H1 (cell line): Measurements from ENCODE around the gene CMTM2. TPM values are rescaled to one million over a fixed set of nuclear protein-coding genes. Genes with fewer than 3 reads are reported as not detected.

Source experiments
- CTCF ChIA-PET: fragments of 300-600 bp; sonication (Branson Sonifier 250); formaldehyde crosslinking; loops from one replicate; lab custom pipeline; 2021; ENCODE audit not compliant: partially characterized antibody; lab: Charles Lee
- POLR2A ChIA-PET: fragments of 300-600 bp; sonication (Branson Sonifier 250); formaldehyde crosslinking; loops from one replicate; lab custom pipeline; 2021; ENCODE audit warnings: inconsistent platforms; ENCODE audit not compliant: partially characterized antibody; lab: Charles Lee
- DNase-seq, 2 experiments: peaks; one replicate each; pipeline versions ENCODE4 v3.0.0 to v3.0.0-alpha.2; 2010 to 2022; ENCODE audit warnings: low spot score in 2 of 2, low read depth in 1 of 2, mixed read lengths in 1 of 2
- FAIRE-seq: peaks from 2 replicates; lab custom pipeline; 2011; peaks lifted over from hg19 to GRCh38; lab: Jason Lieb, UNC
- H2AFZ ChIP-seq: 2 replicates; pipeline ENCODE4 v1.8.1; 2012; ENCODE audit warnings: low read length, inconsistent platforms
- H2AK5ac ChIP-seq: 2 replicates; pipeline ENCODE4 v1.6.1; 2013; ENCODE audit warnings: low read depth, low read length
- H2BK120ac ChIP-seq: replicated peaks from 2 replicates; pipeline ENCODE3; 2013; ENCODE audit warnings: low read depth, low read length, inconsistent platforms
- H2BK12ac ChIP-seq: 2 replicates; pipeline ENCODE4 v1.6.1; 2013; ENCODE audit warnings: low read depth, low read length
- H2BK15ac ChIP-seq: 2 replicates; pipeline ENCODE4 v1.6.1; 2013; ENCODE audit warnings: low read length
- H2BK20ac ChIP-seq: 2 replicates; pipeline ENCODE4 v1.6.1; 2013; ENCODE audit warnings: low read length
- H2BK5ac ChIP-seq: 2 replicates; pipeline ENCODE4 v1.6.1; 2013; ENCODE audit warnings: low read depth, low read length
- H3K14ac ChIP-seq: 2 replicates; pipeline ENCODE4 v1.6.1; 2013; ENCODE audit warnings: inconsistent platforms; ENCODE audit not compliant: insufficient read length
- H3K18ac ChIP-seq: 2 replicates; pipeline ENCODE4 v1.6.1; 2013; ENCODE audit warnings: low read length; ENCODE audit errors: extremely low read depth
- H3K23ac ChIP-seq: 2 replicates; pipeline ENCODE4 v1.6.1; 2013; ENCODE audit warnings: inconsistent platforms; ENCODE audit not compliant: insufficient read length
- H3K23me2 ChIP-seq: 2 replicates; pipeline ENCODE4 v1.6.1; 2013; ENCODE audit warnings: low read depth, low read length
- H3K27ac ChIP-seq: 2 replicates; pipeline ENCODE4 v1.6.1; 2011; ENCODE audit warnings: low read depth, low read length, inconsistent platforms
- H3K27me3 ChIP-seq, 4 experiments: replicated peaks in 1 of 4; 1 replicate in 1 of 4; 2 replicates in 3 of 4; pipeline versions ENCODE4 v1.6.1 to v1.8.1; 2011 to 2013; ENCODE audit warnings: low read length in 3 of 4, mild to moderate bottlenecking in 3 of 4, inconsistent platforms in 2 of 4, mixed read lengths in 2 of 4, moderate library complexity in 1 of 4; ENCODE audit not compliant: control insufficient read depth in 3 of 4, insufficient read depth in 3 of 4; ENCODE audit errors: extremely low read depth in 1 of 4
- H3K36me3 ChIP-seq, 4 experiments: 2 replicates each; pipeline versions ENCODE4 v1.6.1 to v1.8.1; 2011 to 2013; ENCODE audit warnings: mild to moderate bottlenecking in 4 of 4, low read length in 3 of 4, moderate library complexity in 2 of 4, control low read depth in 1 of 4, inconsistent platforms in 1 of 4; ENCODE audit not compliant: insufficient read depth in 4 of 4, control insufficient read depth in 2 of 4
- H3K4ac ChIP-seq: replicated peaks from 2 replicates; pipeline ENCODE3; 2013; ENCODE audit warnings: low read length, low read depth, mixed read lengths, inconsistent platforms; ENCODE audit not compliant: insufficient read length
- H3K4me1 ChIP-seq, 4 experiments: replicated peaks in 1 of 4; 1 replicate in 1 of 4; 2 replicates in 3 of 4; pipeline versions ENCODE4 v1.6.1 to v1.8.1; 2011 to 2013; ENCODE audit warnings: low read length in 3 of 4, inconsistent platforms in 2 of 4, mixed read lengths in 1 of 4; ENCODE audit not compliant: insufficient read depth in 4 of 4, control insufficient read depth in 3 of 4
- H3K4me2 ChIP-seq, 2 experiments: 2 replicates each; pipeline versions ENCODE4 v1.6.1 to v1.8.1; 2011 to 2013; ENCODE audit warnings: low read depth in 2 of 2, low read length in 2 of 2, control low read depth in 1 of 2, inconsistent platforms in 1 of 2, mild to moderate bottlenecking in 1 of 2; ENCODE audit not compliant: insufficient read depth in 1 of 2
- H3K4me3 ChIP-seq, 4 experiments: fragments of 200-600, 300-600 bp in 1 of 4; sonication (generic), shearing (Covaris generic), sonication (Bioruptor Twin) in 1 of 4; 2 replicates each; pipeline versions ENCODE4 v1.5.1 to v1.8.1; 2011 to 2016; ENCODE audit warnings: low read length in 4 of 4, low read depth in 3 of 4, control low read depth in 2 of 4, inconsistent platforms in 2 of 4, mild to moderate bottlenecking in 2 of 4, mixed read lengths in 1 of 4, moderate library complexity in 1 of 4; ENCODE audit not compliant: insufficient read depth in 2 of 4; ENCODE audit errors: extremely low read depth in 1 of 4
- H3K56ac ChIP-seq: replicated peaks from 2 replicates; pipeline ENCODE3; 2013; ENCODE audit warnings: low read depth, mild to moderate bottlenecking, mixed read lengths, low read length, inconsistent platforms; ENCODE audit not compliant: insufficient read length
- H3K79me1 ChIP-seq: 2 replicates; pipeline ENCODE4 v1.6.1; 2013; ENCODE audit warnings: low read depth, low read length, control low read depth
- H3K79me2 ChIP-seq, 2 experiments: 2 replicates each; pipeline versions ENCODE4 v1.6.1 to v1.8.1; 2012 to 2013; ENCODE audit warnings: low read length in 2 of 2, mild to moderate bottlenecking in 2 of 2, inconsistent platforms in 1 of 2; ENCODE audit not compliant: insufficient read depth in 2 of 2, control insufficient read depth in 1 of 2
- H3K9ac ChIP-seq, 4 experiments: replicated peaks in 1 of 4; 1 replicate in 1 of 4; 2 replicates in 3 of 4; pipeline versions ENCODE4 v1.6.1 to v1.8.1; 2011 to 2013; ENCODE audit warnings: low read depth in 3 of 4, low read length in 3 of 4, control low read depth in 2 of 4, mild to moderate bottlenecking in 2 of 4, moderate library complexity in 2 of 4, inconsistent platforms in 1 of 4; ENCODE audit errors: extremely low read depth in 1 of 4
- H3K9me3 ChIP-seq, 2 experiments: 2 replicates each; pipeline versions ENCODE4 v1.6.1 to v1.8.1; 2012 to 2013; ENCODE audit warnings: mild to moderate bottlenecking in 2 of 2, moderate library complexity in 2 of 2, control low read depth in 1 of 2, inconsistent platforms in 1 of 2, low read depth in 1 of 2, low read length in 1 of 2, mixed read lengths in 1 of 2; ENCODE audit not compliant: insufficient read depth in 2 of 2
- H4K20me1 ChIP-seq, 2 experiments: replicated peaks in 1 of 2; 2 replicates each; pipeline versions ENCODE3 to v1.8.1; 2011 to 2013; ENCODE audit warnings: inconsistent platforms in 2 of 2, low read length in 2 of 2, mild to moderate bottlenecking in 1 of 2; ENCODE audit not compliant: insufficient read depth in 2 of 2, control insufficient read depth in 1 of 2
- H4K5ac ChIP-seq: 2 replicates; pipeline ENCODE4 v1.6.1; 2013; ENCODE audit warnings: low read length, low read depth, mixed read lengths, inconsistent platforms; ENCODE audit not compliant: insufficient read length
- H4K8ac ChIP-seq: 2 replicates; pipeline ENCODE4 v1.8.0; 2013; ENCODE audit warnings: mild to moderate bottlenecking, moderate library complexity, low read length, inconsistent platforms; ENCODE audit not compliant: insufficient read depth; ENCODE audit errors: extremely low read depth
- H4K91ac ChIP-seq: replicated peaks from 2 replicates; pipeline ENCODE3; 2013; ENCODE audit warnings: low read length, mixed read lengths, inconsistent platforms; ENCODE audit not compliant: insufficient read length
- WGBS, 2 experiments: shearing (Covaris generic) in 1 of 2; methylation state at CpG; one replicate each; pipeline versions ENCODE4 v1.1.6 to v1.1.7; 2013 to 2015; ENCODE audit warnings: low lambda C conversion rate in 2 of 2, mixed read lengths in 2 of 2, inconsistent platforms in 1 of 2, low coverage in 1 of 2, missing lambda C conversion rate in 1 of 2; ENCODE audit not compliant: insufficient replicate concordance in 2 of 2, insufficient coverage in 1 of 2, insufficient read length in 1 of 2; ENCODE audit errors: extremely low coverage in 1 of 2, missing lambda C conversion rate in 1 of 2; 5-methylcytosine and 5-hydroxymethylcytosine counted together
- polyA plus RNA-seq, 7 experiments: library from polyadenylated mRNA; depleted of rRNA in 3 of 7; stranded (reverse) in 5 of 7; unstranded in 2 of 7; fragments of >200 nt in 5 of 7; fragments of 200-250 nt in 2 of 7; gene quantifications; 1 replicate in 5 of 7; 2 replicates in 1 of 7; 4 replicates in 1 of 7; pipeline versions ENCODE4 v1.2.1 to v1.2.3, GENCODE V29; 2011 to 2013; ENCODE audit warnings: missing spikeins in 2 of 7, mixed read lengths in 2 of 7
- total RNA-seq: library from RNA; stranded (reverse); fragmentation: NEBNext Ultra II Directional; extraction: Animal tissue kit (Norgen Biotek cat#: 25700); gene quantifications from 2 replicates; pipeline ENCODE4 v1.2.1, GENCODE V29; 2021

Gene CMTM2
- total and polyA plus RNA-seq, 2 of the 8 experiments (the other 6 are each of a cell fraction or from before 2014, with no cell fraction given) = not detected

GRCh38 chr16:66600477-66600876 lies 21.2 kb downstream of the CMTM2 start:
- Histone ChIP-seq H3K36me3 (no peaks in the 10 kb centered on the region), H2BK12ac (no peak overlapping the region), H4K5ac (no peak overlapping the region), H4K8ac (no peak overlapping the region), H4K20me1 (no peaks in the 10 kb centered on the region), H4K91ac (no peak overlapping the region), H3K27ac (no peak overlapping the region), H2BK15ac (no peak overlapping the region), H3K23me2 (peaks cover 7% of the 10 kb centered on the region), H3K79me1 (no peaks in the 10 kb centered on the region), H2BK20ac (no peak overlapping the region), H2AFZ (no peak overlapping the region), H2AK5ac (no peak overlapping the region), H3K4me3 (no peak overlapping the region), H3K18ac (no peak overlapping the region), H3K14ac (no peak overlapping the region), H3K9me3 (no peaks in the 10 kb centered on the region), H3K56ac (no peak overlapping the region), H2BK120ac (no peak overlapping the region), H3K9ac (no peak overlapping the region), H3K4me2 (no peak overlapping the region), H3K23ac (no peak overlapping the region), H3K79me2 (no peaks in the 10 kb centered on the region), H3K27me3 (no peaks in the 10 kb centered on the region), H2BK5ac (no peak overlapping the region), H3K4ac (no peak overlapping the region), H3K4me1 (peaks cover 0 to 5% (median 0%) of the 10 kb centered on the region in 4 experiments; a peak in 4 of 7 replicates)
- no peak for DNase-seq
- no peak for FAIRE-seq
- no CpG with 5 or more reads among the region's 1 CpG for WGBS, 2 experiments
- CTCF ChIA-PET = interaction anchor here (1.1 to 2.2 kb wide), 5 partner anchors 11 to 193 kb away, joined by 4 to 7 read pairs (median 4); no protein-coding TSS in a partner anchor
- POLR2A ChIA-PET = no interaction called here
